ENCODE data around the gene PDGFRA. TPM values are rescaled to one million over a fixed set of nuclear protein-coding genes. Genes with fewer than 3 reads are reported as not detected.

The PDGFRA gene
- total and polyA plus RNA-seq, 10 of the 15 experiments (the other 5 are each of a cell fraction or from before 2014, with no cell fraction given), result 0.01 to 0.28 (median 0.06) TPM; not detected in 5

DNA sequence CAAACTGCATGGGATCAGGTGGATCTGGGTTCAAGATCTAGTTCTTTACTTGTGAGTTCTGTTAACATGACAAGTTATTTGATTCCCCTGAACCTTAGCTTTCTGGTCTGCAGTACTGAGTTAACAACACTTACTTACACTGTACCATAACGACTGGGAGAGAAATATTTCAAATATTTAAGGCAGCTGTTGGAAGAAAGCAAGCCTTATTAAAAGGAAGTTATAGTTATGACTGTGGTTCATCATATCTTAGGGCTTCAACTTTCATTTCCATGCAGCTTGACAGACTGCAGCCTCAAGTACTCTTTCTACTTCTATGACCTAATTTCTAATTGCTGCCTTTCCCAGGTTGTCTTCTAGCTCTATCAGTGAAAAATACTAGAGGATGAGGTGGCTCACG, 40.0 kb upstream of the PDGFRA start (continued):
- TF ChIP-seq, protein P1, sequence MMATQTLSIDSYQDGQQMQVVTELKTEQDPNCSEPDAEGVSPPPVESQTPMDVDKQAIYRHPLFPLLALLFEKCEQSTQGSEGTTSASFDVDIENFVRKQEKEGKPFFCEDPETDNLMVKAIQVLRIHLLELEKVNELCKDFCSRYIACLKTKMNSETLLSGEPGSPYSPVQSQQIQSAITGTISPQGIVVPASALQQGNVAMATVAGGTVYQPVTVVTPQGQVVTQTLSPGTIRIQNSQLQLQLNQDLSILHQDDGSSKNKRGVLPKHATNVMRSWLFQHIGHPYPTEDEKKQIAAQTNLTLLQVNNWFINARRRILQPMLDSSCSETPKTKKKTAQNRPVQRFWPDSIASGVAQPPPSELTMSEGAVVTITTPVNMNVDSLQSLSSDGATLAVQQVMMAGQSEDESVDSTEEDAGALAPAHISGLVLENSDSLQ (IDR thresholded peaks at IDR 0.05), result no peak
- no peak for TF ChIP-seq SMC3 (IDR thresholded peaks at IDR 0.05; ENCODE audit: borderline replicate concordance, low read length)
- no peak for TF ChIP-seq CBFB (IDR thresholded peaks at IDR 0.05; ENCODE audit: low read depth)
- no peak for TF ChIP-seq BCL11A (IDR thresholded peaks at IDR 0.05; ENCODE audit: low read depth, low read length)
- TF ChIP-seq, protein P2, sequence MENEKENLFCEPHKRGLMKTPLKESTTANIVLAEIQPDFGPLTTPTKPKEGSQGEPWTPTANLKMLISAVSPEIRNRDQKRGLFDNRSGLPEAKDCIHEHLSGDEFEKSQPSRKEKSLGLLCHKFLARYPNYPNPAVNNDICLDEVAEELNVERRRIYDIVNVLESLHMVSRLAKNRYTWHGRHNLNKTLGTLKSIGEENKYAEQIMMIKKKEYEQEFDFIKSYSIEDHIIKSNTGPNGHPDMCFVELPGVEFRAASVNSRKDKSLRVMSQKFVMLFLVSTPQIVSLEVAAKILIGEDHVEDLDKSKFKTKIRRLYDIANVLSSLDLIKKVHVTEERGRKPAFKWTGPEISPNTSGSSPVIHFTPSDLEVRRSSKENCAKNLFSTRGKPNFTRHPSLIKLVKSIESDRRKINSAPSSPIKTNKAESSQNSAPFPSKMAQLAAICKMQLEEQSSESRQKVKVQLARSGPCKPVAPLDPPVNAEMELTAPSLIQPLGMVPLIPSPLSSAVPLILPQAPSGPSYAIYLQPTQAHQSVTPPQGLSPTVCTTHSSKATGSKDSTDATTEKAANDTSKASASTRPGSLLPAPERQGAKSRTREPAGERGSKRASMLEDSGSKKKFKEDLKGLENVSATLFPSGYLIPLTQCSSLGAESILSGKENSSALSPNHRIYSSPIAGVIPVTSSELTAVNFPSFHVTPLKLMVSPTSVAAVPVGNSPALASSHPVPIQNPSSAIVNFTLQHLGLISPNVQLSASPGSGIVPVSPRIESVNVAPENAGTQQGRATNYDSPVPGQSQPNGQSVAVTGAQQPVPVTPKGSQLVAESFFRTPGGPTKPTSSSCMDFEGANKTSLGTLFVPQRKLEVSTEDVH (IDR thresholded peaks at IDR 0.05; ENCODE audit: low read depth, partially characterized antibody), result no peak
- TF ChIP-seq CREM (IDR thresholded peaks at IDR 0.05; ENCODE audit: low read depth), result no peak
- no peak for TF ChIP-seq ASH2L (IDR thresholded peaks at IDR 0.05; ENCODE audit: borderline replicate concordance, low read depth)
- no peak for TF ChIP-seq YBX1 (IDR thresholded peaks at IDR 0.05)
- TF ChIP-seq EGR1 (IDR thresholded peaks at IDR 0.05; ENCODE audit: borderline replicate concordance in 1 of 2, low read depth in 2 of 2, low read length in 2 of 2), result no peak
- no peak for TF ChIP-seq CBX3 (IDR thresholded peaks at IDR 0.05; ENCODE audit: borderline replicate concordance, low read depth)

DNA sequence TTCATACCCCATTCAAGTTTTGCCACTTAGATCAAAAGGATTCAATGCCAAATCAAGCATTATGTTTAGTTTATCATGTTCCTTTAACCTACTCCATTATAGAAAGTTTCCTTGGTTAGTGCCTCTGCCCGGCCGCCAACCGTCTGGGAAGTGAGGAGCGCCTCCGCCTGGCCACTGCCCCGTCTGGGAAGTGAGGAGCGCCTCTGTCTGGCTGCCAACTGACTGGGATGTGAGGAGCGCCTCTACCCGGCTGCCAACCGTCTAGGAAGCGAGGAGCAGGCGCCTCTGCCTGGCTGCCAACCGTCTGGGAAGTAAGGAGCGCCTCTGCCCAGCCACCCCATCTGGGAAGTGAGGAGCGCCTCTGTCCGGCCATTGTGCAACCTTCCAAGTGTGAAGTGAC, 36.3 kb upstream of the PDGFRA start:
- in situ Hi-C loops (cut with MboI) (no loop called here), intact Hi-C loops (cut with micrococcal nuclease; ENCODE audit: unreplicated experiment) (no loop called here)
- ATAC-seq (no peak), FAIRE-seq (no peak), DNase-seq (ENCODE audit: low read depth, low spot score) (no peak)
- ChIA-PET RAD21 (ENCODE audit: unreplicated experiment) (no interaction called here), CTCF (no interaction called here), SMC1A (ENCODE audit: uncharacterized antibody, unreplicated experiment) (no interaction called here), POLR2A (interaction anchor here (0.6 kb wide), 1 partner anchor 10 kb away, joined by 3 read pairs; no protein-coding TSS in a partner anchor)
- no peak for TF ChIP-seq KDM1A (IDR thresholded peaks at IDR 0.05; ENCODE audit: borderline replicate concordance)
- no peak for TF ChIP-seq BRCA1 (IDR thresholded peaks at IDR 0.05; ENCODE audit: low read depth, low read length)
- TF ChIP-seq LARP7 (IDR thresholded peaks at IDR 0.05), result no peak
- TF ChIP-seq MEF2A (IDR thresholded peaks at IDR 0.05; ENCODE audit: insufficient read depth, low read depth, low read length), result no peak
- TF ChIP-seq, protein P2 (IDR thresholded peaks at IDR 0.05; ENCODE audit: low read depth, partially characterized antibody), result no peak
- no peak overlapping the region for H3K4me3 ChIP-seq
- no peaks in the 10 kb centered on the region for H3K79me2 ChIP-seq (ENCODE audit: control insufficient read depth, insufficient read depth, low read length)
- no peak overlapping the region for H3K9ac ChIP-seq (ENCODE audit: control insufficient read depth, insufficient read depth, low read length)
- no peaks in the 10 kb centered on the region for H3K9me3 ChIP-seq (replicated peaks; ENCODE audit: control insufficient read depth, insufficient read depth, low read length)
- H4K20me1 ChIP-seq (ENCODE audit: control insufficient read depth, insufficient read depth), result no peaks in the 10 kb centered on the region
- no TSS peak for BruUV-seq (replicated peaks)
- no peaks in the 10 kb centered on the region for H3K27me3 ChIP-seq (replicated peaks in 1 of 2; ENCODE audit: control insufficient read depth in 2 of 2, insufficient read depth in 2 of 2, low read length in 1 of 2)
- 63% methylated on average over 16 of the region's 16 CpGs for WGBS (ENCODE audit: insufficient coverage, insufficient replicate concordance, low lambda C conversion rate, missing lambda C conversion rate)
- H2AFZ ChIP-seq (ENCODE audit: control insufficient read depth, low read depth, low read length), result no peak overlapping the region
- no peaks in the 10 kb centered on the region for H3K36me3 ChIP-seq (ENCODE audit: control insufficient read depth in 2 of 2, insufficient read depth in 2 of 2, low read length in 1 of 2)
- no peak overlapping the region for H3K4me2 ChIP-seq (ENCODE audit: control insufficient read depth, insufficient read depth)
- no peaks in the 10 kb centered on the region for H3K4me1 ChIP-seq (ENCODE audit: control insufficient read depth, insufficient read depth, low read length)
- no peak overlapping the region for H3K27ac ChIP-seq (ENCODE audit: control insufficient read depth, insufficient read depth)
